Cerebellar cortex (tissue), 1 donor: ENCODE measurements around the gene LCE1C.

Experiments
- DNase-seq: peaks from one replicate; pipeline ENCODE4 v3.0.0-alpha.2; 2015; ENCODE audit warnings: low spot score

The LCE1C gene

DNA sequence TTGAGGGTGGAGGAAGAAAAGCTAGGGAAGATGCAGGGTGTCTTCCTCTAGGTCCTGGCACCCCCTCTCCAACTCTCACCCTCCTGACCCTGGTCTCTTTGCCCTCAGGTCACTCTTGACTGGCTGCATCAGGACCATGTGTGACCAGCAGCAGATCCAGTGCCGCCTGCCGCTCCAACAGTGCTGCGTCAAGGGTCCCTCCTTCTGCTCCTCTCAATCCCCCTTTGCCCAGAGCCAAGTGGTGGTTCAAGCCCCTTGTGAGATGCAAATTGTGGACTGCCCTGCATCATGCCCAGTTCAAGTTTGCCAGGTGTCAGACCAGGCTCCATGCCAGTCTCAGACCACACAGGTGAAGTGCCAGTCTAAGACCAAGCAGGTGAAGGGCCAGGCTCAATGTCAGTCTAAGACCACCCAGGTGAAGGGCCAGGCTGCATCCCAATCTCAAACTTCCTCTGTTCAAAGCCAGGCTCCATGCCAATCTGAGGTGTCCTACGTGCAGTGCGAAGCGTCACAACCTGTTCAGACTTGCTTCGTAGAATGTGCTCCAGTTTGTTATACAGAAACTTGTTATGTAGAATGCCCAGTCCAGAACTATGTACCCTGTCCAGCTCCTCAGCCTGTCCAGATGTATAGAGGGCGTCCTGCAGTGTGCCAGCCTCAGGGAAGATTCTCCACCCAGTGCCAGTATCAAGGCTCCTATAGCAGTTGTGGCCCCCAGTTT, 46.8 kb downstream of the LCE1C start:
- no peak for DNase-seq

DNA sequence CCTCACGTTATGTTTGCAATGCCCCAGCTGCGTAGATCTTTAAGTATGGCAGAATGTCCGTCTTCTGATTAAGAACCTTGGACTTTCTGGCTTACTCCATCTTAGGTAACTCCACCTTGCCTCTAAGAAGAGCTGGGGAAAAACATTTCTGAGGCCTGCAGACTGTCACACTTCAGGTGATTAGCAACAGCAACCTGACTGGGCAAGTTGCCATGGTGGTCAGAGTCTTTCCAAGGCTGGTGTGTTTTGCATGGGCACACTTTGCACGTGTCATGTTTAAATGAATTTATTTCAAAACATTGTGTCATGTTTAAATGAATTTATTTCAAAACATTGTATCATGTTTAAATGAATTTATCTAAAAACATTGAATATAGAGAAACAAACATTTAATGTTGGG, 47.8 kb downstream of the LCE1C start:
- DNase-seq = no peak

DNA sequence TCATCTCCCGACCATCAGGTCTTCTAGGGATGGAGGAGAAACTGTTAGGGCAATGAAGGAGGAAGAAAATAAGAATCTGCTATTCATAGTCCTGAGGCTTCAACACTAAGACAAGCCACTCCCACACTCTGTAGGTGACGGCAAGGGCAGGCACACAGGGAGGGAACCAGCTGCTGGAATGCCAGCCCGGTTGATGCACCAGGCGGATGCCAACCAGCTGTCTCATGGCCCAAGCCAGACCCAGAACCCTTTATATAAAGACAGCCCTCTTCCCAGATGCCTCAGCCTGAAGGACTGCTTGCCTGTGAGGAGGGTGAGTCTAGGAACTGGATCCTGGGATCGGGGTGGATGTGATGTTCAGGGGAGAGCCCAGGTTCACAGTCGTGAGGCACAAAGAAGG, 48.7 kb downstream of the LCE1C start, which contains the start of gene KPRP:
Gene KPRP, plus strand, starts transcription at position 279 of the 400 bp plus-strand sequence. CDS start 1,564 bp downstream, outside the sequence.
- DNase-seq = no peak

DNA sequence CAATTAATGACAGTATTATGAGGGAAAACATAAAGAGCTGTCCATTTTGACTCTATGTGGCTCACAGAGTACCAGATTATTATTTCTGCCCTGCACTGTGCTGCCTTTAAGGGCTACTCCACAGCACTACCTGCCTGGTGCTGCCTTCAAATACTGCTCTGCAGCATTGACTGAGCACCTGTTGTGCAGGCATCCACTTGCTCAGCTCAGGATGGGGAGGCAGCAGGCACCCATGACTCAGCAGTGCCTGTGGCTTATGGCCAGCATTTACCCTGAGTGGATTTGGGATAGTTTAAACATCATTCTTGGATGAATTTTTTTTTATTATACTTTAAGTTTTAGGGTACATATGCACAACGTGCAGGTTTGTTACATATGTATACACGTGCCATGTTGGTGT, 49.6 kb downstream of the LCE1C start:
- no peak for DNase-seq
